Breast epithelium (tissue), 4 donors: Measurements from ENCODE around the gene PSMG3. TPM values are rescaled to one million over a fixed set of nuclear protein-coding genes. Genes with fewer than 3 reads are reported as not detected.
A peak's percentile ranks its signal among the peaks of the same experiment; 100 is the strongest.

ENCODE experiments used
- DNase-seq, 2 donors: peaks; one replicate each; pipeline ENCODE4 v3.0.0-alpha.2; 2019; ENCODE audit warnings: low spot score in 2 of 2
- H3K27ac ChIP-seq, 2 donors: fragments of 200-600 bp; sonication (generic) in 1 of 2; one replicate each; pipeline ENCODE4 v1.5.1; 2016 to 2019; ENCODE audit warnings: mild to moderate bottlenecking in 1 of 2
- H3K27me3 ChIP-seq, 2 donors: fragments of 200-600 bp; sonication (generic) in 1 of 2; one replicate each; pipeline versions ENCODE4 v1.5.1 to v1.6.0; 2017 to 2019; ENCODE audit warnings: control low read depth in 1 of 2, mild to moderate bottlenecking in 1 of 2
- H3K36me3 ChIP-seq: fragments of 200-600 bp; one replicate; pipeline ENCODE4 v1.5.1; 2019
- H3K4me1 ChIP-seq, 2 donors: fragments of 200-600 bp; sonication (generic); one replicate each; pipeline ENCODE4 v1.5.1; 2016 to 2019; ENCODE audit warnings: control low read depth in 1 of 2
- H3K4me3 ChIP-seq, 3 donors: fragments of 200-600 bp; sonication (generic); 1 replicate in 2 of 3; 2 replicates in 1 of 3; pipeline ENCODE4 v1.5.1; 2016 to 2019; ENCODE audit warnings: mild to moderate bottlenecking in 3 of 3, moderate library complexity in 2 of 3
- H3K9me3 ChIP-seq, 2 donors: fragments of 200-600 bp; sonication (generic) in 1 of 2; one replicate each; pipeline ENCODE4 v1.5.1; 2016 to 2019; ENCODE audit warnings: control low read depth in 1 of 2
- CTCF ChIP-seq, 3 donors: fragments of 450-650 bp; IDR thresholded peaks; one replicate each; pipeline ENCODE4 v1.5.1; 2016 to 2017; ENCODE audit warnings: antibody characterized with exemption in 3 of 3, mild to moderate bottlenecking in 3 of 3, moderate library complexity in 3 of 3
- POLR2A ChIP-seq: fragments of 450-650 bp; IDR thresholded peaks from one replicate; pipeline ENCODE4 v1.6.1; 2016; ENCODE audit warnings: antibody characterized with exemption, mild to moderate bottlenecking, moderate library complexity
- POLR2AphosphoS5 ChIP-seq, 3 donors: sonication (generic); formaldehyde crosslinking; IDR thresholded peaks; one replicate each; pipeline ENCODE4 v1.6.1; 2017; ENCODE audit warnings: antibody characterized with exemption in 3 of 3
- intact Hi-C: fragments of 100-400 bp; cut with DNase I; formaldehyde crosslinking; loops from one replicate; pipeline ENCODE4 v1.15.1; 2023; ENCODE audit warnings: low total_unique reads
- total RNA-seq, 3 donors: library from RNA; depleted of rRNA; stranded (reverse); fragments of >200 nt; gene quantifications; one replicate each; pipeline ENCODE4 v1.1.0, GENCODE V29; 2016

PSMG3 gene
- total RNA-seq, 3 donors from 2014 or later, result 32.6 to 52.8 (median 45.4) TPM

GRCh38 chr7:1539181-1539881 lies 30.5 kb downstream of the PSMG3 start:
- peak overlapping the region in 1 of 3 donors; percentile 43 for H3K4me3 ChIP-seq

GRCh38 chr7:1538544-1539180 lies 31.2 kb downstream of the PSMG3 start:
- Histone ChIP-seq H3K36me3 (peaks cover 7% of the 10 kb centered on the region), H3K9me3 (no peaks in the 10 kb centered on the region), H3K4me1 (peaks cover 3 to 9% of the 10 kb centered on the region in 2 donors), H3K27me3 (no peaks in the 10 kb centered on the region), H3K27ac (peak overlapping the region; percentile 100), H3K4me3 (peak overlapping the region; percentile 43 to 84 (median 53))
- DNase-seq, result no peak
- intact Hi-C loops, result no loop called here
- TF ChIP-seq POLR2AphosphoS5 (IDR thresholded peaks at IDR 0.05) (no peak), CTCF (IDR thresholded peaks at IDR 0.05) (no peak), POLR2A (no peak)

More at GRCh38 chr7:1539181-1539881, 30.5 kb downstream of the PSMG3 start:
- DNase-seq, result no peak
- H3K36me3 ChIP-seq, result peaks cover 7% of the 10 kb centered on the region
- peaks cover 3 to 5% of the 10 kb centered on the region in 2 donors for H3K4me1 ChIP-seq
- no peaks in the 10 kb centered on the region for H3K9me3 ChIP-seq
- peak overlapping the region; percentile 100 for H3K27ac ChIP-seq
- H3K27me3 ChIP-seq, result no peaks in the 10 kb centered on the region
- intact Hi-C loops, result no loop called here
- TF ChIP-seq POLR2A (no peak), CTCF (IDR thresholded peaks at IDR 0.05) (no peak), POLR2AphosphoS5 (IDR thresholded peaks at IDR 0.05) (peak in 2 of 3 donors; percentile 12 to 15)

- H3K36me3 ChIP-seq, result peaks cover 7% of the 10 kb centered on the region
- intact Hi-C loops, result no loop called here
Observed at GRCh38 chr7:1537535-1538412, 32.1 kb downstream of the PSMG3 start.

GRCh38 chr7:1536743-1537534 lies 32.9 kb downstream of the PSMG3 start:
- peak overlapping the region; percentile 43 to 84 (median 53) for H3K4me3 ChIP-seq
- intact Hi-C loops, result no loop called here
- H3K36me3 ChIP-seq, result peaks cover 7% of the 10 kb centered on the region
- H3K27ac ChIP-seq, result peak overlapping the region; percentile 100
- H3K4me1 ChIP-seq, result peaks cover 3 to 17% of the 10 kb centered on the region in 2 donors
- peak; percentile 96 to 98 for DNase-seq
- H3K27me3 ChIP-seq, result no peaks in the 10 kb centered on the region
- no peaks in the 10 kb centered on the region for H3K9me3 ChIP-seq
- TF ChIP-seq CTCF (IDR thresholded peaks at IDR 0.05), result no peak
- peak; percentile 42 for TF ChIP-seq POLR2A
- TF ChIP-seq POLR2AphosphoS5 (IDR thresholded peaks at IDR 0.05), result peak; percentile 86 to 93 (median 90)

More at GRCh38 chr7:1537535-1538412, 32.1 kb downstream of the PSMG3 start:
- TF ChIP-seq POLR2A (peak; percentile 5), CTCF (IDR thresholded peaks at IDR 0.05) (no peak), POLR2AphosphoS5 (IDR thresholded peaks at IDR 0.05) (peak; percentile 81 to 96 (median 85))
- no peaks in the 10 kb centered on the region for H3K9me3 ChIP-seq
- H3K4me3 ChIP-seq, result peak overlapping the region; percentile 43 to 84 (median 53)
- H3K4me1 ChIP-seq, result peaks cover 3 to 16% of the 10 kb centered on the region in 2 donors
- peak; percentile 88 to 90 for DNase-seq
- H3K27me3 ChIP-seq, result no peaks in the 10 kb centered on the region
- H3K27ac ChIP-seq, result peak overlapping the region; percentile 100
